HepG2 (cell line): ENCODE results near the gene CFAP73.

ENCODE experiments used
- EP300 ChIP-seq, 3 experiments: sonication (generic) in 1 of 3; formaldehyde crosslinking in 1 of 3; IDR thresholded peaks; 2 replicates each; pipeline versions ENCODE4 v1.5.1 to v1.6.1; 2011 to 2020; ENCODE audit warnings: low read depth in 2 of 3, low read length in 2 of 3, borderline replicate concordance in 1 of 3, improper control_type of control experiment in 1 of 3, mild to moderate bottlenecking in 1 of 3, missing genetic modification reagents in 1 of 3, moderate library complexity in 1 of 3
- HNRNPH1 ChIP-seq: fragments of 200-400 bp; formaldehyde crosslinking; optimal IDR thresholded peaks from 2 replicates; pipeline ENCODE3; 2017; ENCODE audit warnings: mild to moderate bottlenecking, low read depth, low read length
- SP1 ChIP-seq, 2 experiments: fragments of 450-650 bp in 1 of 2; sonication (generic) in 1 of 2; formaldehyde crosslinking in 1 of 2; IDR thresholded peaks; 2 replicates each; pipeline versions ENCODE4 v1.4.0 to v1.6.1; 2016 to 2020; ENCODE audit warnings: missing genetic modification reagents in 1 of 2
- TCF12 ChIP-seq, 2 experiments: fragments of 450-650 bp in 1 of 2; sonication (generic) in 1 of 2; formaldehyde crosslinking in 1 of 2; IDR thresholded peaks; 2 replicates each; pipeline versions ENCODE4 v1.6.1 to v1.8.0; 2017 to 2022; ENCODE audit warnings: antibody characterized with exemption in 1 of 2, mild to moderate bottlenecking in 1 of 2, missing genetic modification reagents in 1 of 2, moderate library complexity in 1 of 2
- TCF7L2 ChIP-seq: IDR thresholded peaks from 2 replicates; pipeline ENCODE4 v1.6.1; 2011; ENCODE audit warnings: mild to moderate bottlenecking, low read depth, low read length, moderate library complexity
- USF2 ChIP-seq, 2 experiments: sonication (generic) in 1 of 2; formaldehyde crosslinking in 1 of 2; IDR thresholded peaks; 2 replicates each; pipeline versions ENCODE4 v1.5.1 to v1.6.1; 2011 to 2020; ENCODE audit warnings: borderline replicate concordance in 1 of 2, low read depth in 1 of 2, low read length in 1 of 2, mild to moderate bottlenecking in 1 of 2, missing genetic modification reagents in 1 of 2, moderate library complexity in 1 of 2

DNA sequence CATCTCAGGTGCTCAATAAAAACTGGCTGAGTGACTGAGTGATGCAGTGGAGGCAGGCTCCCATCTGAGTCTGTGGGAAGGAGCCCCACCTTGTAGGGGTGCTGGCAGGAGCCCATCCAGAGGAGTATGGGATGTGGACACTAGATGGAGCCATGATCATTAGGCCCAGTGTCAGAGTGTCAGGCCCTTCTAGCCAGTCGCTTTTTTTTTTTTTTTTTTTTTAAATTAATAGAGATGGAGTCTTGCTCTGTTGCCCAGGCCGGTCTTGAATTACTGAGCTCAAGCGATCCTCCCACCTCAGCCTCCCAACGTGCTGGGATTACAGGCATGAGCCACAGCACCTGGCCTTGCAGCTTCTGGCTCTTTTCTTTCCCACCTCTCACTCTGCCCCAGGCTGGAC, 47.5 kb downstream of the CFAP73 start:
- TF ChIP-seq SP1 (IDR thresholded peaks at IDR 0.05) (no peak), SP1 (CRISPR knock-in tag; IDR thresholded peaks at IDR 0.05) (no peak), USF2 (IDR thresholded peaks at IDR 0.05; ENCODE audit: low read depth, low read length) (no peak), USF2 (CRISPR knock-in tag; IDR thresholded peaks at IDR 0.05; ENCODE audit: borderline replicate concordance) (no peak), EP300 (IDR thresholded peaks at IDR 0.05; ENCODE audit: low read depth in 2 of 2, low read length in 2 of 2) (no peak), EP300 (CRISPR knock-in tag; IDR thresholded peaks at IDR 0.05; ENCODE audit: borderline replicate concordance) (no peak), TCF7L2 (no peak), TCF12 (IDR thresholded peaks at IDR 0.05) (no peak), TCF12 (CRISPR knock-in tag; IDR thresholded peaks at IDR 0.05) (no peak), HNRNPH1 (no peak)
